ENCODE results near the gene MAGI2. TPM values are rescaled to one million over a fixed set of nuclear protein-coding genes. Genes with fewer than 3 reads are reported as not detected.

Gene MAGI2
- polyA plus RNA-seq, 3 donors from 2014 or later = not detected

DNA sequence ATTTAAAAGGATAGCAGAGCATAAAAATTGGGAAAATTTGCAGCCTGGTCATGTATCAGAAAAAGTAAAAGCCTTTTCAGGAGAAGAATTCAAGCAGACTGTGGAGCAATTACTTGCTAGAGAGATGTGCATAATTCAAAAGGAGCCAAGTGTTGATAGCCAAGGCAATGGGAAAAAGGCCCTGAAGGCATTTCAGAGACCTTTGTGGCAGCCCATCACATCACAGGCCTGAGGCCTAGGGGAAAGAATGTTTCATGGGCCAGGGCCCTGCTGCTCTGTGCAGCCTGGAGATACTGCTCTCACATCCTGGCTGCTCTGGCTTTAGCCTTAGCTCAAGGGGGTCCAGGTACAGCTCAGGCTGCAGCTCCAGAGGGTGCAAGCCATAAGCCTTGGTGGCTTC, 152.9 kb downstream of the MAGI2 start:
- no peak for DNase-seq
- Mint-ChIP-seq H3K27ac (no peak overlapping the region), H3K9me3 (peaks cover 4 to 27% (median 7%) of the 10 kb centered on the region in 6 donors), H3K4me3 (no peak overlapping the region), H3K27me3 (ENCODE audit: low read depth in 3 of 3) (peaks cover 0 to 1% (median 0%) of the 10 kb centered on the region in 3 donors), H3K4me1 (no peaks in the 10 kb centered on the region), H3K36me3 (no peaks in the 10 kb centered on the region)

DNA sequence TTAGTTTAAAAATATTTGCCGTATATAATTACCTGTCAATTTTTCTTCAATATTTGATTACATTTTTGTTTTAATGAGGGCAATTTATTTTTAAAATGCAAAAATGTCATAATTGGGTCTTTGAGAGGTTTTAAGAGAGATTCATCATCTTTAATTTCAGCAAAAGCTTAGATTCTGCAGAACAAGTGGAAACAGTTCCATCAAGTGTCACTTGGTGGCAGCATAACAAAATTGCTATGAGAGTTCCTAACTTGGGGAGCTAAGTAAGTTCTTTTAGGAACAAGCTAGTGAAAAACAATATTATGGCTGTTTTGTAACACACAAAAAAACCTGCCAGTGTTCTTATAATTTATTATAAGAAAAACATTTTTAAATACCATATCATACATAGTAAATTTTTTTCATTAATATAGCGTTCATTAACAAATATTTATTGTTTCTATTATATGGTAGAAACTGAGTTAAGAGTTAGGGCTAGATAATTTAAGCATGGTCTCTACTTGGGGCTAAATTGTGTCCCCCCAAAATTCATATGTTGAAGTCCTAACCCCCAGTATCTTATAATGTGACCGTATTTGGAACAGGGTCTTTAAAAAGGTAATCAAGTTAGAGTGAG, 155.2 kb downstream of the MAGI2 start:
- DNase-seq = no peak
- peaks cover 0 to 1% (median 0%) of the 10 kb centered on the region in 3 donors for H3K27me3 Mint-ChIP-seq (ENCODE audit: low read depth in 3 of 3)

DNA sequence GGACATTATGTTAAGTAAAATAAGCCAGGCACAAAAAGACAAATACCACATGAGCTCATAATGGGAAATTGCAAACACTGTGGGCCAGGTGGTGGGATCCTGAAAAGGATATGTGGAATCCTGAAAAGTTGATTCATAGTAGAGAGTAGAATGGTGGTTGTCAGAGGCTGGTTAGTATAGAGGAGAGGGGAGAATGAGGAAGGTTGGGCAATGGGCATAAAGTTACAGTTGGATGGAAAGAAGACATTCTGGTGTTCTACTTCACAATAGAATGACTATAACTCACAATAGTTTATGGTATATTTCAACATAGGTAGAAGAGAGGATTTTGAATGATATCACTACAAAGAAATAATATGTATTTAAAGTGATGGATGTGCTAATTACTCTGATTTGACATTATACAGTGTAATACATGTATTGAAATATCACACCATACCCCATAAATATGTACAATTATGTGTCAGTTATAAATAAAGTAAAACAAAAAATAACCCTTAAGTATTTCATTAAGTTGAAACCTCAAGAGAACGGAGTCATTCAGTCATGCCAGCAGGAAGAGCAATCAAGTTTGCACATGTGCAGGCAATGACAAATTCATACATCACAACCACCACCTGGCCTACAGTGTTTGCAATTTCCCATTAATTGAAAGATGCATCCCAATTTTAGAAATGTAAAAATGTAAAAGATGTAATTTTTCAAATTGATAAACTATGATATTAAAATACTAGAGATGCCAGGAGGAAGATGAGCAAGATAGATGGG, 156.7 kb downstream of the MAGI2 start:
- Mint-ChIP-seq H3K27me3 (ENCODE audit: low read depth in 3 of 3) (peaks cover 0 to 3% (median 2%) of the 10 kb centered on the region in 3 donors), H3K4me1 (no peaks in the 10 kb centered on the region), H3K9me3 (peaks cover 3 to 29% (median 6%) of the 10 kb centered on the region in 6 donors), H3K27ac (no peak overlapping the region), H3K36me3 (peaks cover 0 to 4% (median 0%) of the 10 kb centered on the region in 3 donors), H3K4me3 (no peak overlapping the region)
- DNase-seq = no peak

More for the DNA sequence above, 155.2 kb downstream of the MAGI2 start:
- H3K9me3 Mint-ChIP-seq = peaks cover 1 to 23% (median 6%) of the 10 kb centered on the region in 6 donors
- no peaks in the 10 kb centered on the region for H3K4me1 Mint-ChIP-seq
- H3K27ac Mint-ChIP-seq = no peak overlapping the region
- no peaks in the 10 kb centered on the region for H3K36me3 Mint-ChIP-seq
- no peak overlapping the region for H3K4me3 Mint-ChIP-seq

DNA sequence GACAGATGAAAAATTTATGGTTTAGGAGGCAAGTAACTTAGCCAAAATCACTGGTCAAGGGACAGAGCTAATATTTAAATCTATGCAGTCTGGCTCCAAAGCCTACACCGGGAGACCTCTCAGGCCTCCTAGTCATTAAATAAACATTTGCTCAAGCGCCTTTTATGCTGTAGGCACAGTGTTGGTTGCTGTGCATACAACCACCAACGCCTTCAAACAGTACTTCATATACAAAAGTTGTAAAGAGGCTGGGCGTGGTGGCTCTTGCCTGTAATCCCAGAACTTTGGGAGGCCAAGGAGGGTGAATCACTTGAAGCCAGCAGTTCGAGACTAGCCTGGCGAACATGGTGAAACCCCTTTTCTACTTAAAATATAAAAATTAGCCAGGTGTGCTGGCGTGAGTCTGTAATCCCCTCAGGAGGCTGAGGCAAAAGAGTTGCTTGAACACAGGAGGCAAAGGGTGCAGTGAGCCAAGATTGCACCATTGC, 159.8 kb downstream of the MAGI2 start:
- Mint-ChIP-seq H3K9me3 (peaks cover 2 to 24% (median 4%) of the 10 kb centered on the region in 6 donors), H3K36me3 (peaks cover 0 to 7% (median 0%) of the 10 kb centered on the region in 3 donors), H3K27me3 (ENCODE audit: low read depth in 3 of 3) (peaks cover 0 to 2% (median 2%) of the 10 kb centered on the region in 3 donors), H3K27ac (no peak overlapping the region), H3K4me3 (no peak overlapping the region), H3K4me1 (no peaks in the 10 kb centered on the region)
- no peak for DNase-seq

DNA sequence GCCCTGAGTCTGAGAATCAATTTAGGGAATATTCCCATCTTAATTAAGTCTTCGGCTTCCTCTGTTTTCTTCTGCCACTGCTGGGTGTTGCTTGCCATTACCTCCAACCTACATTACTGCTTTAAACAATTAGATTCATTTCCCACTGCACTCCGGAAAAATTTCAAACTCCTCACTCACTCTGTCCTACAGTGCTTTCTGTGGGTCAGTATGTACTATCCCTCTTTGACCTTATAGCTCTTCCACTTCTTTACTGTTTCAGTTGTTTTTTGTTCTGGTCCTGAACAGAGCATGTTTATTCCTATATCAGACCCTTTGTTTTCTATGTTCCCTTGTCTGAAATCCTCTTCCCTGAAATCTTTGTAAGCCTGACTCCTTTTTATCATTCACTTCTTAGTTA, 160.6 kb downstream of the MAGI2 start:
- DNase-seq = no peak
- H3K36me3 Mint-ChIP-seq = peaks cover 0 to 7% (median 0%) of the 10 kb centered on the region in 3 donors
- H3K4me3 Mint-ChIP-seq = no peak overlapping the region
- no peak overlapping the region for H3K27ac Mint-ChIP-seq
- H3K27me3 Mint-ChIP-seq (ENCODE audit: low read depth in 3 of 3) = peaks cover 0 to 2% (median 2%) of the 10 kb centered on the region in 3 donors
- H3K4me1 Mint-ChIP-seq = no peaks in the 10 kb centered on the region
- peaks cover 2 to 21% (median 3%) of the 10 kb centered on the region in 6 donors for H3K9me3 Mint-ChIP-seq

DNA sequence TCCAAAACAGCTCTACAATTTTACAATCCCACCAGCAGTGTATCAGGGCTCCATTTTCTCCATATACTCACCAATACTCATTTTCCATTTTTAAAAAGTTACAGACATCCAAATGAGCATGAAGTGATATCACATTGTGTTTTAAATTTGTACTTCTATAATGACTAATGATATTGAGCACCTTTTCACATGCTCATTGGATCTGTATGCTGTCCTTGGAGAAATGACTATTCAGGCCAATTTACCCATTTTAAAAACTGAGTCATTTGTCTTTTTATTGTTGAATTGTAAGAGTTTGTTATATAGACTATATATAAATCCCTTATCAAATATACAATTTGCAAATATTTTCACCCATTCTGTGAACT, 162.0 kb downstream of the MAGI2 start:
- no peak overlapping the region for H3K4me3 Mint-ChIP-seq
- no peak overlapping the region for H3K27ac Mint-ChIP-seq
- no peak for DNase-seq
- H3K27me3 Mint-ChIP-seq (ENCODE audit: low read depth in 3 of 3) = peaks cover 0 to 2% (median 2%) of the 10 kb centered on the region in 3 donors
- peaks cover 0 to 7% (median 0%) of the 10 kb centered on the region in 3 donors for H3K36me3 Mint-ChIP-seq
- H3K4me1 Mint-ChIP-seq = no peaks in the 10 kb centered on the region
- peaks cover 2 to 16% (median 3%) of the 10 kb centered on the region in 6 donors for H3K9me3 Mint-ChIP-seq

DNA sequence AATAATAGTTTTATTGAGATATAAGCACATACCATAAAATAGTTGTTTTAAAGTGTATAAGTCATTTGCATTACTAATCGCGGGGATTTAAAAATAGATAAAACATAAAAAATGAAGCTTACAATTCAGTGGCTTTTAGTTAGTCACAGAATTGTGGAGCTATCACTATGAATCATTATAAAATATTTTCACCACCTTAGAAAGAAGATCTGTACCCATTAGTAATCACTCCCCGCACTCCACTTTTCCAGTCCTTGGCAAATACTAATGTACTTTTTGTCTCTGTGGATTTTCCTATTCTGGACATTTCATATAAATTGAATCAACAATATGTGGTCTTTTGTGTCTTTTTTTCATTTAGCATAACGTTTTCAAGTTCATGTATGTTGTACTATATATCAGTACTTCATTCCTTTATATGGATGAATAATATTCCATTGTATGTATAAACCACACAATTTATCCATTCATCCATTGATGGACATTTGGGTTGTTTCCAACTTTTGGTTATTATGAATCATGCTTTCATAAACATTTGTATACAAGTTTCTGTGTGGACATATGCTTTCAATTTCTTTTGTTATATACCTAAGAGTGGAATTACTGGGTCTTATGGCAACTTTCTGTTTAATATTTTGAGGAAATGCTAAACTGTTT, 162.5 kb downstream of the MAGI2 start:
- H3K4me3 Mint-ChIP-seq = no peak overlapping the region
- H3K9me3 Mint-ChIP-seq = peaks cover 0 to 19% (median 3%) of the 10 kb centered on the region in 6 donors
- no peaks in the 10 kb centered on the region for H3K4me1 Mint-ChIP-seq
- H3K36me3 Mint-ChIP-seq = peaks cover 0 to 7% (median 0%) of the 10 kb centered on the region in 3 donors
- no peak overlapping the region for H3K27ac Mint-ChIP-seq
- no peak for DNase-seq
- peaks cover 0 to 2% (median 2%) of the 10 kb centered on the region in 3 donors for H3K27me3 Mint-ChIP-seq (ENCODE audit: low read depth in 3 of 3)

DNA sequence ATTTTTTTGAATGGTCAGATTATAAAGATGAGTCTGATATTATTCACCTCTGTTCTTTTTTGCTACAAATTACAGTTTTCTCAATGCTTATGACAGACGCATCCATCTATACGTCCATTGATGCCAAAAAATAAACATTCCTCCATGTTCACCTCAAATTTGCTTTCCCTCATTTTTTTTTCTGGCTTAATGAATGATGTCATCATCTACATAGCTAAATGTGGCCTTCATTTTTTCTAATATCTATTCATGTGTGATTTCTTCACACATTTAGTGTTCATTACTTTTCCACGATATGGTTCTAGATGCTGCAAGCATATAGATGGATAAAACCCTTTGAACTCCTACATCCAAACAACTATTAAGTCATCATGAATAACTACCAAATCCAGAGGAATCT, 163.1 kb downstream of the MAGI2 start:
- no peak overlapping the region for H3K4me3 Mint-ChIP-seq
- DNase-seq = no peak
- H3K27ac Mint-ChIP-seq = no peak overlapping the region
- peaks cover 0 to 2% (median 2%) of the 10 kb centered on the region in 3 donors for H3K27me3 Mint-ChIP-seq (ENCODE audit: low read depth in 3 of 3)
- no peaks in the 10 kb centered on the region for H3K4me1 Mint-ChIP-seq
- H3K9me3 Mint-ChIP-seq = peaks cover 0 to 23% (median 4%) of the 10 kb centered on the region in 6 donors
- H3K36me3 Mint-ChIP-seq = peaks cover 0 to 7% (median 0%) of the 10 kb centered on the region in 3 donors

DNA sequence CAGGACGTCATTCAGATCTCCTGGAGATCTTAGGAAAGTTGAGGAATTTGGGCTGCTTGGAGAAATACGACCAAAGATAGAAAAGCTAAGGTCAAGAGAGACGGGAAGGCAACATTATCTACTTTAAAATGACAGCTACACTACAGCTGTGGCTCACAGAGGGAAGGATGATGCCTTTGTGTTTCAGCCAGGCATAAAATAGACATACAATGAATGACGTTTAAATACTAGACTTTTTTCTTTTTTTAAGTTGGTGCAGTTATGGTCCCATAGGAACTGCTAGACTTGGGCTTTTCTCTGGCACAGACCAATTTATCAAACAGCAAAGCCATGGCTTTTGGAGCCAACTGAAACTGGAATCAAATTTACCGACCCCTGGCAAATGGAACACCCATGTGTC, 164.8 kb downstream of the MAGI2 start:
- H3K4me3 Mint-ChIP-seq = no peak overlapping the region
- DNase-seq = no peak
- peaks cover 0 to 7% (median 0%) of the 10 kb centered on the region in 3 donors for H3K36me3 Mint-ChIP-seq
- no peaks in the 10 kb centered on the region for H3K4me1 Mint-ChIP-seq
- peaks cover 0 to 24% (median 5%) of the 10 kb centered on the region in 6 donors for H3K9me3 Mint-ChIP-seq
- peaks cover 0 to 2% (median 2%) of the 10 kb centered on the region in 3 donors for H3K27me3 Mint-ChIP-seq (ENCODE audit: low read depth in 3 of 3)
- no peak overlapping the region for H3K27ac Mint-ChIP-seq

DNA sequence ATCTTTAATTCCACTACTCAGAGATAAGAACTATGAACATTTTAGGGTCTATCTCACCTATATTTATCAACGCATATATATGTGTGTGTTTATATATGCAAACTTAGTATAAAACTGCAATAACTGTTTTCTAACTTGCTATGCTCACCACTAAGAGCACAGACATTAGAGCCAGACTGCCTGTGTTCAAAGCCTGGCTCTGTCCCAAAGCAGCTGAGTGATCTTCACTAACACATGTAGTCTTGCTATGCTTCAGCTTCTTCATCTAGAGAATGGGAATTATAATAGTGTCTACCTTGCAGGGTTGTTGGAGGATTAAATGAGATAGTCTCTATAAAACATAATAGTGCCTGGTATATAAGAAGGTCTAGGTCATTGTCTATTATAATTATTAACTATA, 165.5 kb downstream of the MAGI2 start:
- Mint-ChIP-seq H3K27ac (no peak overlapping the region), H3K9me3 (peaks cover 0 to 22% (median 5%) of the 10 kb centered on the region in 6 donors), H3K27me3 (ENCODE audit: low read depth in 3 of 3) (peaks cover 0 to 2% (median 2%) of the 10 kb centered on the region in 3 donors), H3K4me3 (no peak overlapping the region), H3K36me3 (peaks cover 0 to 6% (median 0%) of the 10 kb centered on the region in 3 donors), H3K4me1 (no peaks in the 10 kb centered on the region)
- no peak for DNase-seq

DNA sequence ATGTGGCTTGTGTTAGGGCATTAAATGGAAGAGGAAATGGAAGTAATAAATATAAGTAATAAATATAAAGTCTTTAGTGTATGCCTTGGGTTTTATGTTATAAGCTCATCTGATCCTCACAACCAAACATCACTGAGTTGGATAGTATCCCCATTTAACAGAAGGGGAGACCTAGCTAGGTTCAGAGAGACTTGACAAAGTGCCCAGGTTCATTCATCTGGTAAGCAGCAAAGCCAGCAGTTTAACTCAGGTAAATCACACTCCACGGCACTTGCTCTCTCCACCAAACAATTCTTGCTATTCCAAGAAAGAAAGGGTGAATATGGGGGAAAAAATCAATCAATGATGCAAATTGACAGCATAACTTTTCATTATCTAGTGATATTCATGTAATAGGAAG, 167.3 kb downstream of the MAGI2 start:
- H3K9me3 Mint-ChIP-seq = peaks cover 0 to 26% (median 3%) of the 10 kb centered on the region in 6 donors
- no peaks in the 10 kb centered on the region for H3K4me1 Mint-ChIP-seq
- no peak overlapping the region for H3K27ac Mint-ChIP-seq
- DNase-seq = no peak
- H3K27me3 Mint-ChIP-seq (ENCODE audit: low read depth in 3 of 3) = peaks cover 0 to 2% (median 0%) of the 10 kb centered on the region in 3 donors
- H3K4me3 Mint-ChIP-seq = no peak overlapping the region
- H3K36me3 Mint-ChIP-seq = peaks cover 0 to 3% (median 0%) of the 10 kb centered on the region in 3 donors

DNA sequence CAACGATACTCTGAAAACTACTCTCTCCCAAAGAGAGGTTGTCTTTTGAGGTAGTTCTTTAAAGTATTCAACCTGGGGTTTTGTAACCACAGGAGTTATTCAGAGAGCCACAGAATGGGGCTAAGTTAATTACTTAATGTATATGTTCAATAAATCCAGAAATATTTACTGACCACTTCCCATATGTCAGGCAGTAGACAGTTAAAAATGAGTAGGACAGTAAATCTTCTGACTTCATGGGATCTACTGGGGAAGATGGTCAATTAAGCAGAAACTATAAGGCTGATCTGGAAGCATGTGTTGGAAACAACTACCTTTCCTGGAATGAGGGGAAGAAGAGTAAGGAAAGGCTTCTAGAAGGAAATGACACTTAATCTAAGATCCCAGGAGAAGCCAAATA, 167.7 kb downstream of the MAGI2 start:
- no peak overlapping the region for H3K27ac Mint-ChIP-seq
- H3K27me3 Mint-ChIP-seq (ENCODE audit: low read depth in 3 of 3) = peaks cover 0 to 2% (median 0%) of the 10 kb centered on the region in 3 donors
- H3K4me3 Mint-ChIP-seq = no peak overlapping the region
- DNase-seq = no peak
- H3K4me1 Mint-ChIP-seq = no peaks in the 10 kb centered on the region
- peaks cover 0 to 30% (median 3%) of the 10 kb centered on the region in 6 donors for H3K9me3 Mint-ChIP-seq
- peaks cover 0 to 3% (median 0%) of the 10 kb centered on the region in 3 donors for H3K36me3 Mint-ChIP-seq

DNA sequence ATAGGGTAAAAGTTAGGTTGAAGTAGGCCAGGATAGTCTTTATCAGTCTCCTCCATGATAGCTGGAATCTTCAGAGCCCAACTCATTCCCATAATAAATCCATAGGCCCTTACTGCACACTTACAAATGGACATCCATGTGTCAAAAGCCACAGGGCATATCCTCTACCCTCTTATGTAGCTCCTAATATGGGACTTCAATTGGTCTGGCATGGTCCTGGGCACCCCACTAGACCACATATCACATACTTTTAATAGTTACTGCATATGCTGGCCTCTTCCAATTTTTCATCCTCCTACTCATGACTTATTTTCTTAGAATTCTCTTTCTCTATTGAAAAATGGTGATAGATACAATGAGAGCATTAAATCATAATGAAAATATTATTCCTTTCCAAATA, 169.3 kb downstream of the MAGI2 start:
- Mint-ChIP-seq H3K27me3 (ENCODE audit: low read depth in 3 of 3) (peaks cover 0 to 2% (median 0%) of the 10 kb centered on the region in 3 donors), H3K27ac (no peak overlapping the region), H3K4me3 (no peak overlapping the region), H3K4me1 (no peaks in the 10 kb centered on the region), H3K9me3 (peaks cover 0 to 39% (median 4%) of the 10 kb centered on the region in 6 donors), H3K36me3 (peaks cover 0 to under 1% (median 0%) of the 10 kb centered on the region in 3 donors)
- DNase-seq = no peak

Data from immature natural killer cell (primary cell).